ENCODE results near the gene TCHP.
"Not testable (repeated sequence)": the region's sequence is repeated elsewhere in the genome, so short reads cannot be mapped to it uniquely, and the experiment has no call there.

- TF ChIP-seq EZH2phosphoT487 (IDR thresholded peaks at IDR 0.05; ENCODE audit: borderline replicate concordance): not testable (repeated sequence)
- TF ChIP-seq, protein P1, sequence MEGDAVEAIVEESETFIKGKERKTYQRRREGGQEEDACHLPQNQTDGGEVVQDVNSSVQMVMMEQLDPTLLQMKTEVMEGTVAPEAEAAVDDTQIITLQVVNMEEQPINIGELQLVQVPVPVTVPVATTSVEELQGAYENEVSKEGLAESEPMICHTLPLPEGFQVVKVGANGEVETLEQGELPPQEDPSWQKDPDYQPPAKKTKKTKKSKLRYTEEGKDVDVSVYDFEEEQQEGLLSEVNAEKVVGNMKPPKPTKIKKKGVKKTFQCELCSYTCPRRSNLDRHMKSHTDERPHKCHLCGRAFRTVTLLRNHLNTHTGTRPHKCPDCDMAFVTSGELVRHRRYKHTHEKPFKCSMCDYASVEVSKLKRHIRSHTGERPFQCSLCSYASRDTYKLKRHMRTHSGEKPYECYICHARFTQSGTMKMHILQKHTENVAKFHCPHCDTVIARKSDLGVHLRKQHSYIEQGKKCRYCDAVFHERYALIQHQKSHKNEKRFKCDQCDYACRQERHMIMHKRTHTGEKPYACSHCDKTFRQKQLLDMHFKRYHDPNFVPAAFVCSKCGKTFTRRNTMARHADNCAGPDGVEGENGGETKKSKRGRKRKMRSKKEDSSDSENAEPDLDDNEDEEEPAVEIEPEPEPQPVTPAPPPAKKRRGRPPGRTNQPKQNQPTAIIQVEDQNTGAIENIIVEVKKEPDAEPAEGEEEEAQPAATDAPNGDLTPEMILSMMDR (conservative IDR thresholded peaks at IDR 0.05; ENCODE audit: low read length): not testable (repeated sequence)
Measured at GRCh38 chr12:109850518-109850917, 49.6 kb upstream of the TCHP start.
